Suprapubic skin (tissue), 4 donors: ENCODE data around the gene PSMC3. TPM values are rescaled to one million over a fixed set of nuclear protein-coding genes. Genes with fewer than 3 reads are reported as not detected.

ENCODE experiments used
- DNase-seq, 2 donors: peaks; one replicate each; pipeline ENCODE4 v3.0.0-alpha.2; 2019; ENCODE audit warnings: low spot score in 2 of 2
- H3K27ac ChIP-seq: fragments of 200-600 bp; sonication (generic); one replicate; pipeline ENCODE4 v1.5.1; 2019
- H3K27me3 ChIP-seq: fragments of 200-600 bp; sonication (generic); one replicate; pipeline ENCODE4 v1.5.1; 2019
- H3K36me3 ChIP-seq: fragments of 200-600 bp; sonication (generic); one replicate; pipeline ENCODE4 v1.5.1; 2019
- H3K4me1 ChIP-seq: fragments of 200-600 bp; sonication (generic); one replicate; pipeline ENCODE4 v1.5.1; 2019
- H3K4me3 ChIP-seq: fragments of 200-600 bp; sonication (generic); one replicate; pipeline ENCODE4 v1.5.1; 2019; ENCODE audit warnings: mild to moderate bottlenecking
- H3K9me3 ChIP-seq: fragments of 200-600 bp; sonication (generic); one replicate; pipeline ENCODE4 v1.5.1; 2019
- CTCF ChIP-seq, 2 donors: fragments of 200-600 bp in 1 of 2; fragments of 450-650 bp in 1 of 2; sonication (generic) in 1 of 2; IDR thresholded peaks; one replicate each; pipeline ENCODE4 v1.5.1; 2016 to 2019; ENCODE audit warnings: antibody characterized with exemption in 2 of 2, mild to moderate bottlenecking in 1 of 2, moderate library complexity in 1 of 2
- EP300 ChIP-seq: sonication (generic); formaldehyde crosslinking; IDR thresholded peaks from one replicate; pipeline ENCODE4 v1.6.1; 2017; ENCODE audit warnings: antibody characterized with exemption
- POLR2A ChIP-seq, 2 donors: fragments of 450-650 bp; IDR thresholded peaks; one replicate each; pipeline ENCODE4 v1.6.1; 2017; ENCODE audit warnings: antibody characterized with exemption in 2 of 2, mild to moderate bottlenecking in 2 of 2, moderate library complexity in 2 of 2
- POLR2AphosphoS5 ChIP-seq, 3 donors: sonication (generic); formaldehyde crosslinking; IDR thresholded peaks; one replicate each; pipeline ENCODE4 v1.6.1; 2017; ENCODE audit warnings: antibody characterized with exemption in 3 of 3
- WGBS: methylation state at CpG from one replicate; pipeline ENCODE4 v1.1.5; 2018; 5-methylcytosine and 5-hydroxymethylcytosine counted together
- total RNA-seq, 4 donors: library from RNA; depleted of rRNA; stranded (reverse); fragments of >200 nt; gene quantifications; one replicate each; pipeline ENCODE4 v1.1.0, GENCODE V29; 2016

PSMC3 gene
- total RNA-seq, 4 donors from 2014 or later = 52.5 to 124 (median 103) TPM

- TF ChIP-seq POLR2A (IDR thresholded peaks at IDR 0.05) (no peak), CTCF (IDR thresholded peaks at IDR 0.05) (no peak), POLR2AphosphoS5 (IDR thresholded peaks at IDR 0.05) (no peak), EP300 (no peak)
- Histone ChIP-seq H3K4me3 (no peak overlapping the region), H3K4me1 (no peaks in the 10 kb centered on the region), H3K27ac (no peak overlapping the region), H3K27me3 (no peaks in the 10 kb centered on the region), H3K36me3 (no peaks in the 10 kb centered on the region), H3K9me3 (no peaks in the 10 kb centered on the region)
- no peak for DNase-seq
- WGBS = 64% methylated on average over 6 of the region's 8 CpGs
Observed at GRCh38 chr11:47449541-47449940, 23.3 kb upstream of the PSMC3 start.

GRCh38 chr11:47448566-47449427 is 22.6 kb upstream of the PSMC3 start, which contains the start of gene RAPSN:
RAPSN (minus strand) TSS chr11:47449136; CDS start chr11:47448964, 172 bp downstream.
- Histone ChIP-seq H3K36me3 (no peaks in the 10 kb centered on the region), H3K4me3 (no peak within 1 kb of the TSS), H3K4me1 (no peaks in the 10 kb centered on the region), H3K27me3 (no peaks in the 10 kb centered on the region), H3K9me3 (no peaks in the 10 kb centered on the region), H3K27ac (no peak within 1 kb of the TSS)
- 75% methylated on average over 16 of the region's 32 CpGs for WGBS
- DNase-seq = no peak
- no peak for TF ChIP-seq CTCF (IDR thresholded peaks at IDR 0.05)
- no peak for TF ChIP-seq POLR2A (IDR thresholded peaks at IDR 0.05)
- TF ChIP-seq EP300 = no peak
- no peak for TF ChIP-seq POLR2AphosphoS5 (IDR thresholded peaks at IDR 0.05)

- no peak overlapping the region for H3K27ac ChIP-seq
- no peaks in the 10 kb centered on the region for H3K36me3 ChIP-seq
- H3K4me3 ChIP-seq = no peak overlapping the region
- no peaks in the 10 kb centered on the region for H3K9me3 ChIP-seq
- TF ChIP-seq EP300 = no peak
- TF ChIP-seq CTCF (IDR thresholded peaks at IDR 0.05) = no peak
- no peak for TF ChIP-seq POLR2A (IDR thresholded peaks at IDR 0.05)
- no peak for TF ChIP-seq POLR2AphosphoS5 (IDR thresholded peaks at IDR 0.05)
- no peak for DNase-seq
- no peaks in the 10 kb centered on the region for H3K4me1 ChIP-seq
- no peaks in the 10 kb centered on the region for H3K27me3 ChIP-seq
- WGBS = 80% methylated on average over 4 of the region's 12 CpGs
Observed at GRCh38 chr11:47447906-47448305, 21.7 kb upstream of the PSMC3 start.

GRCh38 chr11:47446833-47447232 is 20.6 kb upstream of the PSMC3 start:
- no peak for TF ChIP-seq EP300
- no peak for TF ChIP-seq CTCF (IDR thresholded peaks at IDR 0.05)
- no peak for TF ChIP-seq POLR2AphosphoS5 (IDR thresholded peaks at IDR 0.05)
- TF ChIP-seq POLR2A (IDR thresholded peaks at IDR 0.05) = no peak
- Histone ChIP-seq H3K27ac (no peak overlapping the region), H3K4me1 (no peaks in the 10 kb centered on the region), H3K36me3 (no peaks in the 10 kb centered on the region), H3K4me3 (no peak overlapping the region), H3K27me3 (no peaks in the 10 kb centered on the region), H3K9me3 (no peaks in the 10 kb centered on the region)
- 91% methylated on average over 9 of the region's 9 CpGs for WGBS
- DNase-seq = no peak

- 95% methylated on average over 4 of the region's 4 CpGs for WGBS
- TF ChIP-seq POLR2A (IDR thresholded peaks at IDR 0.05) (no peak), EP300 (no peak), CTCF (IDR thresholded peaks at IDR 0.05) (no peak), POLR2AphosphoS5 (IDR thresholded peaks at IDR 0.05) (no peak)
- Histone ChIP-seq H3K27me3 (no peaks in the 10 kb centered on the region), H3K36me3 (no peaks in the 10 kb centered on the region), H3K27ac (no peak overlapping the region), H3K4me3 (no peak overlapping the region), H3K9me3 (no peaks in the 10 kb centered on the region), H3K4me1 (no peaks in the 10 kb centered on the region)
- DNase-seq = no peak
Observed at GRCh38 chr11:47445840-47446239, 19.6 kb upstream of the PSMC3 start.
